ENCODE data around the gene CTBP2. TPM values are rescaled to one million over a fixed set of nuclear protein-coding genes. Genes with fewer than 3 reads are reported as not detected.

The CTBP2 gene
- total and polyA plus RNA-seq, 10 of the 15 experiments (the other 5 are each of a cell fraction or from before 2014, with no cell fraction given) = 0.02 to 0.72 (median 0.06) TPM; not detected in 2

- no peak for FAIRE-seq
Observed at GRCh38 chr10:125018576-125019143, 141.7 kb downstream of the CTBP2 start.

GRCh38 chr10:125017547-125018298 is 142.6 kb downstream of the CTBP2 start:
- TF ChIP-seq EP300 (IDR thresholded peaks at IDR 0.05; ENCODE audit: borderline replicate concordance in 1 of 2, control insufficient read depth in 1 of 2, low read depth in 2 of 2, low read length in 2 of 2) (no peak), SP1 (IDR thresholded peaks at IDR 0.05; ENCODE audit: low read depth, low read length) (no peak), TCF3 (IDR thresholded peaks at IDR 0.05; ENCODE audit: borderline replicate concordance, insufficient read depth, low read depth, low read length) (no peak)
- intact Hi-C loops (cut with micrococcal nuclease; ENCODE audit: unreplicated experiment) = no loop called here
- in situ Hi-C loops (cut with MboI) = no loop called here
- SMC1A ChIA-PET (ENCODE audit: uncharacterized antibody, unreplicated experiment) = interaction anchor here (0.9 kb wide), 1 partner anchor 31 kb away, joined by 3 read pairs; no protein-coding TSS in a partner anchor
- 12% methylated on average over 12 of the region's 12 CpGs for WGBS (ENCODE audit: insufficient coverage, insufficient replicate concordance, low lambda C conversion rate, missing lambda C conversion rate)
- no peaks in the 10 kb centered on the region; the same call in 2 of the 3 replicates for H3K9me3 ChIP-seq (replicated peaks; ENCODE audit: control insufficient read depth, insufficient read depth, low read length)
- H3K4me1 ChIP-seq (ENCODE audit: control insufficient read depth, insufficient read depth, low read length) = no peaks in the 10 kb centered on the region
- H3K9ac ChIP-seq (ENCODE audit: control insufficient read depth, insufficient read depth, low read length) = no peak overlapping the region
- FAIRE-seq = no peak
- CTCF ChIA-PET = no interaction called here
- no peak overlapping the region for H3K4me3 ChIP-seq
- H2AFZ ChIP-seq (ENCODE audit: control insufficient read depth, low read depth, low read length) = no peak overlapping the region
- no peaks in the 10 kb centered on the region for H3K36me3 ChIP-seq (ENCODE audit: control insufficient read depth in 2 of 2, insufficient read depth in 2 of 2, low read length in 1 of 2)
- no peak overlapping the region for H3K27ac ChIP-seq (ENCODE audit: control insufficient read depth, insufficient read depth)
- POLR2A ChIA-PET = no interaction called here
- no peak overlapping the region for H3K4me2 ChIP-seq (ENCODE audit: control insufficient read depth, insufficient read depth)
- ATAC-seq = no peak
- no peaks in the 10 kb centered on the region for H3K79me2 ChIP-seq (ENCODE audit: control insufficient read depth, insufficient read depth, low read length)
- no TSS peak for BruUV-seq (replicated peaks)
- RAD21 ChIA-PET (ENCODE audit: unreplicated experiment) = no interaction called here
- H3K27me3 ChIP-seq (replicated peaks in 1 of 2; ENCODE audit: control insufficient read depth in 2 of 2, insufficient read depth in 2 of 2, low read length in 1 of 2) = peaks cover 3 to 4% of the 10 kb centered on the region in 2 experiments; a peak in 2 of 4 replicates
- no peaks in the 10 kb centered on the region for H4K20me1 ChIP-seq (ENCODE audit: control insufficient read depth, insufficient read depth)
- no peak for DNase-seq (ENCODE audit: low read depth, low spot score)

More at GRCh38 chr10:125018576-125019143, 141.7 kb downstream of the CTBP2 start:
- H3K27ac ChIP-seq (ENCODE audit: control insufficient read depth, insufficient read depth) = no peak overlapping the region
- H3K4me3 ChIP-seq = no peak overlapping the region
- no peaks in the 10 kb centered on the region for H3K4me1 ChIP-seq (ENCODE audit: control insufficient read depth, insufficient read depth, low read length)
- ChIA-PET POLR2A (no interaction called here), SMC1A (ENCODE audit: uncharacterized antibody, unreplicated experiment) (no interaction called here), RAD21 (ENCODE audit: unreplicated experiment) (no interaction called here), CTCF (no interaction called here)
- no TSS peak for BruUV-seq (replicated peaks)
- intact Hi-C loops (cut with micrococcal nuclease; ENCODE audit: unreplicated experiment) = no loop called here
- H3K36me3 ChIP-seq (ENCODE audit: control insufficient read depth in 2 of 2, insufficient read depth in 2 of 2, low read length in 1 of 2) = no peaks in the 10 kb centered on the region
- H3K27me3 ChIP-seq (replicated peaks in 1 of 2; ENCODE audit: control insufficient read depth in 2 of 2, insufficient read depth in 2 of 2, low read length in 1 of 2) = peaks cover 3 to 4% of the 10 kb centered on the region in 2 experiments; a peak in 2 of 4 replicates
- H3K4me2 ChIP-seq (ENCODE audit: control insufficient read depth, insufficient read depth) = no peak overlapping the region
- no peaks in the 10 kb centered on the region; the same call in 2 of the 3 replicates for H3K9me3 ChIP-seq (replicated peaks; ENCODE audit: control insufficient read depth, insufficient read depth, low read length)
- H3K79me2 ChIP-seq (ENCODE audit: control insufficient read depth, insufficient read depth, low read length) = no peaks in the 10 kb centered on the region
- in situ Hi-C loops (cut with MboI) = no loop called here
- WGBS (ENCODE audit: insufficient coverage, insufficient replicate concordance, low lambda C conversion rate, missing lambda C conversion rate) = 54% methylated on average over 9 of the region's 9 CpGs
- no peak overlapping the region for H3K9ac ChIP-seq (ENCODE audit: control insufficient read depth, insufficient read depth, low read length)
- ATAC-seq (no peak), DNase-seq (ENCODE audit: low read depth, low spot score) (no peak)
- no peaks in the 10 kb centered on the region for H4K20me1 ChIP-seq (ENCODE audit: control insufficient read depth, insufficient read depth)
- H2AFZ ChIP-seq (ENCODE audit: control insufficient read depth, low read depth, low read length) = no peak overlapping the region
- TF ChIP-seq NR2C1 (IDR thresholded peaks at IDR 0.05) = no peak

Data from GM12878 (cell line).